Endodermal cell (in vitro differentiated cells): ENCODE data around the gene IL6R. TPM values are rescaled to one million over a fixed set of nuclear protein-coding genes. Genes with fewer than 3 reads are reported as not detected.
"Not testable (repeated sequence)": the region's sequence is repeated elsewhere in the genome, so short reads cannot be mapped to it uniquely, and the experiment has no call there.

Experiments used
- DNase-seq: peaks from one replicate; pipeline ENCODE4 v3.0.0-alpha.2; 2017
- H3K27ac ChIP-seq: 2 replicates; pipeline ENCODE4 v1.5.1; 2013; ENCODE audit warnings: mild to moderate bottlenecking, low read depth, low read length, moderate library complexity
- H3K27me3 ChIP-seq: 2 replicates; pipeline ENCODE4 v1.6.1; 2013; ENCODE audit warnings: mild to moderate bottlenecking, low read length, moderate library complexity; ENCODE audit not compliant: insufficient read depth, control insufficient read depth, poor library complexity, severe bottlenecking
- H3K36me3 ChIP-seq: 2 replicates; pipeline ENCODE4 v1.7.0; 2013; ENCODE audit warnings: mild to moderate bottlenecking, low read length, moderate library complexity; ENCODE audit not compliant: control insufficient read depth, insufficient read depth
- H3K4me1 ChIP-seq: one replicate; pipeline ENCODE4 v1.7.0; 2013; ENCODE audit warnings: low read length; ENCODE audit not compliant: control insufficient read depth, insufficient read depth
- H3K4me3 ChIP-seq: 2 replicates; pipeline ENCODE4 v1.5.1; 2013; ENCODE audit warnings: mild to moderate bottlenecking, low read length, moderate library complexity
- H3K9ac ChIP-seq: 2 replicates; pipeline ENCODE4 v1.6.1; 2013; ENCODE audit warnings: mild to moderate bottlenecking, low read length, moderate library complexity; ENCODE audit not compliant: poor library complexity, severe bottlenecking; ENCODE audit errors: extremely low read depth
- H3K9me3 ChIP-seq: 2 replicates; pipeline ENCODE4 v1.6.1; 2013; ENCODE audit warnings: mild to moderate bottlenecking, low read length, moderate library complexity; ENCODE audit not compliant: control insufficient read depth
- H3K27ac Mint-ChIP-seq: 2 replicates; pipeline ENCODE4 v1.8.0; 2020; ENCODE audit warnings: mixed read lengths
- H3K27me3 Mint-ChIP-seq: 2 replicates; pipeline ENCODE4 v1.8.0; 2021; ENCODE audit warnings: mild to moderate bottlenecking, mixed read lengths; ENCODE audit not compliant: insufficient read depth
- H3K36me3 Mint-ChIP-seq: 2 replicates; pipeline ENCODE4 v1.8.0; 2020; ENCODE audit warnings: low read depth, mixed read lengths
- H3K4me1 Mint-ChIP-seq: 2 replicates; pipeline ENCODE4 v1.8.0; 2020; ENCODE audit warnings: mixed read lengths
- H3K4me3 Mint-ChIP-seq: 2 replicates; pipeline ENCODE4 v1.8.0; 2020; ENCODE audit warnings: mild to moderate bottlenecking, moderate library complexity, mixed read lengths
- H3K9me3 Mint-ChIP-seq: 2 replicates; pipeline ENCODE4 v1.8.0; 2020; ENCODE audit warnings: mild to moderate bottlenecking, mixed read lengths
- CTCF ChIP-seq: fragments of 200-600 bp; sonication (generic); conservative IDR thresholded peaks from 2 replicates; pipeline ENCODE4 v1.5.0; 2021; ENCODE audit warnings: antibody characterized with exemption, mild to moderate bottlenecking
- WGBS, 2 experiments: methylation state at CpG; one replicate each; pipeline versions ENCODE4 v1.1.5 to v1.1.7; 2013; ENCODE audit warnings: missing lambda C conversion rate in 2 of 2, mixed read lengths in 1 of 2; ENCODE audit not compliant: insufficient coverage in 1 of 2, insufficient read length in 1 of 2; 5-methylcytosine and 5-hydroxymethylcytosine counted together
- total RNA-seq, 2 donors: library from RNA; stranded (reverse); fragmentation: NEBNext Ultra II Directional in 1 of 2; extraction: Animal tissue kit (Norgen Biotek cat#: 25700) in 1 of 2; gene quantifications; 2 replicates in 1 of 2; 3 replicates in 1 of 2; pipeline ENCODE4 v1.2.1, GENCODE V29; 2021

The IL6R gene
- total RNA-seq, 2 donors from 2014 or later: 0.77 to 1.0 TPM

DNA sequence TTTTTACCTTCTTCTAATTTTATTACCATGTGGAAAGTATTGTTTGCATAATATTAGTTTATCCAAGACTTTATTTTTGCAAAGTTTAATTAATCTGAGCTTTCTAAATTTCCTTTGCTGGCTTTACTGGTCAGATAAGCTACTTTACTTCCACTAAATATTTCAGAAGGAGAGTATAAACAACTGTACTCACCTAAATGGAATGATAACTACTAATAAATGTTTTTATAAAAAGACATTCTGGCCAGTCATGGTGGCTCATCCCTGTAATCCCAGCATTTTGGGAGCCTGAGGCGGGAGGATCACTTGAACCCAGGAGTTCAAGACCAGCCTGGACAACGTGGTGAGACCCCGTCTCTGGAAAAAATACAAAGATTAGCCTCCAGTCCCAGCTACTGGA is 43.8 kb upstream of the IL6R start:
- H3K4me1 Mint-ChIP-seq: peaks cover 7% of the 10 kb centered on the region
- 83 to 94% methylated on average over 3 of the region's 3 CpGs for WGBS, 2 experiments
- H3K9me3 ChIP-seq: peaks cover 9% of the 10 kb centered on the region
- no peak for TF ChIP-seq CTCF
- no peak overlapping the region for H3K9ac ChIP-seq
- no peak overlapping the region for H3K27ac Mint-ChIP-seq
- peaks cover 3% of the 10 kb centered on the region for H3K9me3 Mint-ChIP-seq
- peaks cover 2% of the 10 kb centered on the region for H3K27me3 Mint-ChIP-seq
- no peak overlapping the region for H3K4me3 ChIP-seq
- H3K27me3 ChIP-seq: no peaks in the 10 kb centered on the region
- H3K36me3 Mint-ChIP-seq: no peaks in the 10 kb centered on the region
- DNase-seq: no peak
- H3K4me1 ChIP-seq: no peaks in the 10 kb centered on the region
- no peak overlapping the region for H3K4me3 Mint-ChIP-seq
- no peak overlapping the region for H3K27ac ChIP-seq
- H3K36me3 ChIP-seq: no peaks in the 10 kb centered on the region

GRCh38 chr1:154371436-154371835 is 33.7 kb upstream of the IL6R start:
- TF ChIP-seq CTCF: no peak
- DNase-seq: no peak
- no peaks in the 10 kb centered on the region for H3K36me3 Mint-ChIP-seq
- no peak overlapping the region for H3K27ac Mint-ChIP-seq
- H3K4me3 Mint-ChIP-seq: no peak overlapping the region
- Histone ChIP-seq H3K27me3 (no peaks in the 10 kb centered on the region), H3K9ac (no peak overlapping the region), H3K4me3 (no peak overlapping the region), H3K27ac (no peak overlapping the region), H3K4me1 (no peaks in the 10 kb centered on the region), H3K9me3 (peaks cover 4% of the 10 kb centered on the region), H3K36me3 (no peaks in the 10 kb centered on the region)
- 94 to 95% methylated on average over 5 to 6 of the region's 6 CpGs for WGBS, 2 experiments
- H3K9me3 Mint-ChIP-seq: peaks cover 3% of the 10 kb centered on the region
- H3K27me3 Mint-ChIP-seq: no peaks in the 10 kb centered on the region
- no peaks in the 10 kb centered on the region for H3K4me1 Mint-ChIP-seq

GRCh38 chr1:154373777-154374357 is 31.3 kb upstream of the IL6R start:
- not testable (repeated sequence) for H3K27me3 ChIP-seq, H3K9ac ChIP-seq, H3K9me3 ChIP-seq, H3K4me3 Mint-ChIP-seq, H3K9me3 Mint-ChIP-seq, H3K27me3 Mint-ChIP-seq, H3K4me1 Mint-ChIP-seq, H3K27ac Mint-ChIP-seq, H3K4me3 ChIP-seq, H3K36me3 ChIP-seq, H3K27ac ChIP-seq, H3K36me3 Mint-ChIP-seq, DNase-seq, H3K4me1 ChIP-seq
- 89 to 97% methylated on average over 6 of the region's 7 CpGs for WGBS, 2 experiments

- peaks cover 12% of the 10 kb centered on the region for H3K9me3 Mint-ChIP-seq
- TF ChIP-seq CTCF: no peak
- no peak overlapping the region for H3K4me3 Mint-ChIP-seq
- no peak overlapping the region for H3K4me3 ChIP-seq
- no peak overlapping the region for H3K27ac Mint-ChIP-seq
- no peak overlapping the region for H3K27ac ChIP-seq
- H3K4me1 ChIP-seq: no peaks in the 10 kb centered on the region
- no peaks in the 10 kb centered on the region for H3K9me3 ChIP-seq
- H3K27me3 ChIP-seq: no peaks in the 10 kb centered on the region
- no peak overlapping the region for H3K9ac ChIP-seq
- H3K27me3 Mint-ChIP-seq: no peaks in the 10 kb centered on the region
- H3K36me3 Mint-ChIP-seq: no peaks in the 10 kb centered on the region
- no peaks in the 10 kb centered on the region for H3K4me1 Mint-ChIP-seq
- 85 to 100% methylated on average over 3 to 16 of the region's 16 CpGs for WGBS, 2 experiments
- DNase-seq: no peak
- H3K36me3 ChIP-seq: no peaks in the 10 kb centered on the region
These were observed 25.8 kb upstream of the IL6R start for GRCh38 chr1:154379301-154379700.
